Stimulated activated CD4-positive, alpha-beta T cell treated with anti-CD3 and anti-CD28 coated beads, Interleukin-12 subunit alpha, Interleukin-12 subunit beta, amount 100 ng/mL, for 48 hours (primary cell): ENCODE data around the gene SPAAR.

Experiments
- DNase-seq, 3 donors: peaks; one replicate each; pipeline ENCODE4 v3.0.0-alpha.2; 2020; ENCODE audit warnings: low read depth in 2 of 3, low spot score in 1 of 3

Gene SPAAR

GRCh38 chr9:35945341-35946018 is 36.2 kb downstream of the SPAAR start:
- DNase-seq: peak; percentile 30 to 72 (median 67)

GRCh38 chr9:35948451-35948850 is 39.2 kb downstream of the SPAAR start:
- DNase-seq: no peak

DNA sequence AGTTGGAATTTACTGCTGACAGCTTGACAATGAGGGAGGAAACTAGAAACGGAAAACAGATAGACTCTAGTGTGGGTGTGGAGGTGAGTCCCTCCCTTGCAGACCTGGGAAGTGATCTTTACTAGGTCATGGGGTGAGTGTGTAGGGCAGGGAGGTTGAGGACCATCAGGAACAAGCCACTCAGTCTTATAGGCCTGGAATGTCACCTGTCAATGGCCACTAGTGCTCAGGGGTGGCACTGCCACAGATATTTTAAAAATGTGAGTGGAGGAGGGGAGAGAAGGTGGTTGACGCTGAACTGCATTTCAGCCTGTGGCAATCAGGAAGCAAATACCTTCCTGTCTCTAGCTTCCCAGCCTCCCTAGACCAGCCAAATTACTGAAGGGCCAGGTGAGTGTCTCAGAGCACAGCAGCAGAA is 39.6 kb downstream of the SPAAR start:
- no peak for DNase-seq

GRCh38 chr9:35951736-35952135 is 42.4 kb downstream of the SPAAR start:
- no peak for DNase-seq

GRCh38 chr9:35952526-35953191 is 43.4 kb downstream of the SPAAR start:
- DNase-seq: no peak

DNA sequence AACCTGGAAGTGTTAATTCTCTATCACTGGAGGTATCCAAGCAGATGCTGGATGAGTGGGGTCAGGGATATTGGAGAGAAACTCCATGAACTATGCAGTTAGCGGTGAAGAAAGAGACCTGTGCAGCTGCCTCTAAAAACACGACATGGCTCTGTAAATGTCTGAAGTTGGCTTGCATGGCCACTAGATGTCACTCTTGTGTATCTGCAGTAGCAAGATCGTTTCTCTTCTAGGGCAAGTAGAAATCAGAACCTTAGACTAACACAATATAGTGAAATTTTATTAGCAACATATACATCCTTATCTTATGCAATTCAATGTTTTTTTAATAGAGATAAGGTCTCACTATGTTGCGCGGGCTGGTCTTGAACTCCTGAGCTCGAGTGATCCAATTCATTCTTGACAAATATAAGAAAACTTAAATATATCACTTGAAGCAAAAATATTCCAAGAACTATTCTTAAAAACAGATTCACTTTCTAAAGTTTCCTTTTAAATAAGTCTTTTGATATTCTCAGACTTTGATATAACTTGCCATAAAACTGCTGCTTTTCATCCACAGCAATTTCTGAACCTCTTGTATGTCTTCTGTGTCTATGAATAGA is 45.8 kb downstream of the SPAAR start:
- DNase-seq: peak; percentile 26 to 45 (median 28)

GRCh38 chr9:35956651-35957050 is 47.4 kb downstream of the SPAAR start:
- DNase-seq: no peak

- DNase-seq: no peak
Measured at GRCh38 chr9:35958104-35958837, 49.0 kb downstream of the SPAAR start, which contains the start of gene OR2S2. TSS of gene OR2S2 (minus strand) at chr9:35958154. CDS start at chr9:35958098, 56 bp downstream.

DNA sequence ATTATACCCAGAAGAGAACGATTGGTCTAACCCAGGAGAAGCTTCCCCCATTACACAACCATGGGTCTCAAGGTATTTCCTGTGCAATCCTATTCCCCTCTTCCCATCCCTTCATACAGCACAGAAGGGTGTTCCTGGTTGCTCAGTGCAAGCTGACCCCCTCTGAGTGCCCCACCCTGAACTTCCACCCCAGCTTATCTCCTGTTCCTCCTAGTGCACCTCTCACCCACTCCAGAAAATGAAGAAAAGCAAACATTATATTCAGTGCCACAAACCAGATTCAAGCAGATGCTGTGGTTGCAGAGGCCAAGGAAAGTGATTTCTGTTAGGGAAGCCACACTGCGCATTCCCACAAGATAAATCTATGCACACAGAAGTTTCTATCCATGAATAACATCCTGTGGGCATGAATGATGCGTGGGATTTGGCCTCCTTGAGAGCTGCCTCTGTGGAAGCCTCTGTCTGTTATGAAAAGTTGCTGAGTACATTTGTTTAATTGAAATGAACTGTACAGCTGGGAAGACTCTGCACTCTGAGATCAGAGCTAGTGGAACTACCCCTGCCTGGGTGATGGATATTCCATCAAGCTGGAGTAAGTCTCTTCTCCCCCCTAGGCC is 50.9 kb downstream of the SPAAR start:
- no peak for DNase-seq
